Adrenal gland (tissue), 5 donors: Measurements from ENCODE around the gene FMN1.

ENCODE experiments used
- POLR2A ChIP-seq, 2 donors: fragments of 450-650 bp; IDR thresholded peaks; one replicate each; pipeline ENCODE4 v1.6.1; 2017; ENCODE audit warnings: antibody characterized with exemption in 2 of 2, mild to moderate bottlenecking in 2 of 2, moderate library complexity in 1 of 2
- TF ChIP-seq, protein P1 (sequence below), 6 experiments: fragments of 450-650 bp in 4 of 6; fragments of 200-600 bp in 2 of 6; sonication (generic) in 1 of 6; IDR thresholded peaks; 1 replicate in 5 of 6; 2 replicates in 1 of 6; pipeline versions ENCODE4 v1.5.1 to v1.8.0; 2016 to 2021; ENCODE audit warnings: antibody characterized with exemption in 6 of 6, mild to moderate bottlenecking in 2 of 6, moderate library complexity in 1 of 6
- donor health status: DM: no; HTN: no; CAD: no.

DNA sequence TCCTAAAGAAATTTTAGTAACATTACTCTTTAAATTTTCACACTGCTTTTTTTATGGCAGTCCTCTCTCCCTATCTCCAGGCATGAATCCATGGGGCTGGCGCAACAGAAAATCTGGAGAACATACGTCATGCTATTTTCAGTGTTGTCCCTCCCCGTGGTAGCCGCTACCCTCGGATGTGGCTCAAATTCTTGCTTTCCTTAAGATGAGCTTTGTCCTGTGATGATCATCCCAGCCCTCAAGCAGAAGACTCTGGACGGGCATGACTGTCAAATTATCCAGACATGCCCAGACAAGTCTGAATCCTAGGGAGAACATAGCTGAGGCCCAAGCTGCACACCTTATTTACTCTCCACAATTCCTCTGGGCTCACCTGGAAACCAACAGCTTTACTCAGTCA, 49.1 kb downstream of the FMN1 start:
- TF ChIP-seq, protein P1, sequence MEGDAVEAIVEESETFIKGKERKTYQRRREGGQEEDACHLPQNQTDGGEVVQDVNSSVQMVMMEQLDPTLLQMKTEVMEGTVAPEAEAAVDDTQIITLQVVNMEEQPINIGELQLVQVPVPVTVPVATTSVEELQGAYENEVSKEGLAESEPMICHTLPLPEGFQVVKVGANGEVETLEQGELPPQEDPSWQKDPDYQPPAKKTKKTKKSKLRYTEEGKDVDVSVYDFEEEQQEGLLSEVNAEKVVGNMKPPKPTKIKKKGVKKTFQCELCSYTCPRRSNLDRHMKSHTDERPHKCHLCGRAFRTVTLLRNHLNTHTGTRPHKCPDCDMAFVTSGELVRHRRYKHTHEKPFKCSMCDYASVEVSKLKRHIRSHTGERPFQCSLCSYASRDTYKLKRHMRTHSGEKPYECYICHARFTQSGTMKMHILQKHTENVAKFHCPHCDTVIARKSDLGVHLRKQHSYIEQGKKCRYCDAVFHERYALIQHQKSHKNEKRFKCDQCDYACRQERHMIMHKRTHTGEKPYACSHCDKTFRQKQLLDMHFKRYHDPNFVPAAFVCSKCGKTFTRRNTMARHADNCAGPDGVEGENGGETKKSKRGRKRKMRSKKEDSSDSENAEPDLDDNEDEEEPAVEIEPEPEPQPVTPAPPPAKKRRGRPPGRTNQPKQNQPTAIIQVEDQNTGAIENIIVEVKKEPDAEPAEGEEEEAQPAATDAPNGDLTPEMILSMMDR (IDR thresholded peaks at IDR 0.05) = no peak
- TF ChIP-seq POLR2A (IDR thresholded peaks at IDR 0.05) = no peak
